Stomach (tissue), 19 donors: ENCODE measurements around the gene RFXANK. TPM values are rescaled to one million over a fixed set of nuclear protein-coding genes. Genes with fewer than 3 reads are reported as not detected.
A peak's percentile ranks its signal among the peaks of the same experiment; 100 is the strongest.

Source experiments
- DNase-seq, 2 donors: peaks; one replicate each; pipeline versions ENCODE4 v3.0.0 to v3.0.0-alpha.2; 2013 to 2019
- H3K27ac ChIP-seq, 5 donors: fragments of 200-600 bp in 4 of 5; sonication (generic) in 4 of 5; one replicate each; pipeline ENCODE4 v1.5.1; 2013 to 2019; ENCODE audit warnings: mild to moderate bottlenecking in 1 of 5, moderate library complexity in 1 of 5
- H3K27me3 ChIP-seq, 3 donors: fragments of 200-600 bp; sonication (generic); one replicate each; pipeline ENCODE4 v1.5.1; 2017 to 2019; ENCODE audit warnings: mixed run types in 1 of 3
- H3K36me3 ChIP-seq, 4 donors: fragments of 200-600 bp; sonication (generic); 1 replicate in 3 of 4; 2 replicates in 1 of 4; pipeline ENCODE4 v1.5.1; 2016 to 2019
- H3K4me1 ChIP-seq, 4 donors: fragments of 200-600 bp; sonication (generic); one replicate each; pipeline ENCODE4 v1.5.1; 2016 to 2019
- H3K4me3 ChIP-seq, 4 donors: fragments of 200-600 bp; sonication (generic) in 3 of 4; one replicate each; pipeline ENCODE4 v1.5.1; 2016 to 2019; ENCODE audit warnings: mild to moderate bottlenecking in 1 of 4
- H3K9me3 ChIP-seq, 4 donors: fragments of 200-600 bp; sonication (generic); one replicate each; pipeline ENCODE4 v1.5.1; 2016 to 2019
- EP300 ChIP-seq: sonication (generic); formaldehyde crosslinking; IDR thresholded peaks from one replicate; pipeline ENCODE4 v1.6.1; 2017; ENCODE audit warnings: antibody characterized with exemption
- POLR2A ChIP-seq, 4 donors: fragments of 450-650 bp; IDR thresholded peaks; one replicate each; pipeline ENCODE4 v1.6.1; 2016; ENCODE audit warnings: antibody characterized with exemption in 4 of 4, control low read depth in 2 of 4, mild to moderate bottlenecking in 1 of 4, moderate library complexity in 1 of 4
- POLR2AphosphoS5 ChIP-seq, 3 donors: sonication (generic); formaldehyde crosslinking; IDR thresholded peaks; one replicate each; pipeline ENCODE4 v1.6.1; 2016; ENCODE audit warnings: antibody characterized with exemption in 3 of 3
- WGBS, 5 donors: extraction: QIAGEN DNeasy Blood & Tissue Kit in 3 of 5; methylation state at CpG; one replicate each; pipeline versions ENCODE4 v1.1.5 to v1.1.7; 2013 to 2018; 5-methylcytosine and 5-hydroxymethylcytosine counted together
- intact Hi-C: fragments of 100-400 bp; cut with DNase I; formaldehyde crosslinking; loops from one replicate; pipeline ENCODE4 v1.15.1; 2023; ENCODE audit warnings: low total_unique reads
- long read RNA-seq, 10 donors: transcript quantifications; one replicate each; lab custom pipeline, GENCODE V29; 2026
- polyA plus RNA-seq, 3 donors: library from polyadenylated mRNA; stranded (reverse); fragments of 200-250 nt; gene quantifications; one replicate each; pipeline ENCODE4 v1.2.3, GENCODE V29; 2013
- total RNA-seq, 5 donors: library from RNA; depleted of rRNA; stranded (reverse); fragments of >200 nt; gene quantifications; one replicate each; pipeline versions ENCODE4 v1.1.0 to v1.2.3, GENCODE V29; 2014 to 2016
- TF ChIP-seq, protein P1 (sequence below), 7 experiments: fragments of 450-650 bp in 4 of 7; fragments of 200-600 bp in 3 of 7; sonication (generic) in 3 of 7; IDR thresholded peaks; one replicate each; pipeline ENCODE4 v1.5.1; 2016 to 2019; ENCODE audit warnings: antibody characterized with exemption in 7 of 7, control low read depth in 2 of 7, mild to moderate bottlenecking in 1 of 7
- donor health status: healthy with polysubstance abuse.
- donor health status: Bipolar disorder and iron deficiency.
- donor health status: healthy.

The RFXANK gene, protein sequence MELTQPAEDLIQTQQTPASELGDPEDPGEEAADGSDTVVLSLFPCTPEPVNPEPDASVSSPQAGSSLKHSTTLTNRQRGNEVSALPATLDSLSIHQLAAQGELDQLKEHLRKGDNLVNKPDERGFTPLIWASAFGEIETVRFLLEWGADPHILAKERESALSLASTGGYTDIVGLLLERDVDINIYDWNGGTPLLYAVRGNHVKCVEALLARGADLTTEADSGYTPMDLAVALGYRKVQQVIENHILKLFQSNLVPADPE
- total RNA-seq (100 to 1,000 TPM in 2 of 5 donors, 10 to 100 TPM in 3; 17.4 to 112 (median 61.4) TPM), polyA plus RNA-seq (100 to 1,000 TPM; 121 to 145 (median 136) TPM)
- long read RNA-seq, donor 1, result 0 reads
- long read RNA-seq, donor 2, partial matches to known transcripts, result 0 of 10 reads
- long read RNA-seq, donor 2, other reads (novel, unspliced or antisense), result 5 of 10 reads
- long read RNA-seq, donor 3, partial matches to known transcripts, result 6 of 10 reads
- long read RNA-seq, donor 3, other reads (novel, unspliced or antisense), result 0 of 10 reads
- long read RNA-seq, donor 4, result 0 reads
- long read RNA-seq, donor 5, transcript RFXANK-203 (9 exons, 1,212 nt), result major isoform, 8 of 19 reads
- long read RNA-seq, donor 5, partial matches to known transcripts, result 9 of 19 reads
- long read RNA-seq, donor 5, other reads (novel, unspliced or antisense), result 0 of 19 reads
- long read RNA-seq, donor 6, transcript RFXANK-203 (9 exons, 1,212 nt), result major isoform, 17 of 36 reads
- long read RNA-seq, donor 6, partial matches to known transcripts, result 13 of 36 reads
- long read RNA-seq, donor 6, other reads (novel, unspliced or antisense), result 0 of 36 reads
- long read RNA-seq, donor 7, transcript RFXANK-203 (9 exons, 1,212 nt), result major isoform, 7 of 21 reads
- long read RNA-seq, donor 7, partial matches to known transcripts, result 5 of 21 reads
- long read RNA-seq, donor 7, other reads (novel, unspliced or antisense), result 7 of 21 reads
- long read RNA-seq, donor 8, partial matches to known transcripts, result 9 of 16 reads
- long read RNA-seq, donor 8, other reads (novel, unspliced or antisense), result 0 of 16 reads
- long read RNA-seq, donor 9, partial matches to known transcripts, result 0 of 9 reads
- long read RNA-seq, donor 9, other reads (novel, unspliced or antisense), result 8 of 9 reads
- long read RNA-seq, donor 10, partial matches to known transcripts, result 0 of 3 reads
- long read RNA-seq, donor 10, other reads (novel, unspliced or antisense), result 0 of 3 reads

DNA sequence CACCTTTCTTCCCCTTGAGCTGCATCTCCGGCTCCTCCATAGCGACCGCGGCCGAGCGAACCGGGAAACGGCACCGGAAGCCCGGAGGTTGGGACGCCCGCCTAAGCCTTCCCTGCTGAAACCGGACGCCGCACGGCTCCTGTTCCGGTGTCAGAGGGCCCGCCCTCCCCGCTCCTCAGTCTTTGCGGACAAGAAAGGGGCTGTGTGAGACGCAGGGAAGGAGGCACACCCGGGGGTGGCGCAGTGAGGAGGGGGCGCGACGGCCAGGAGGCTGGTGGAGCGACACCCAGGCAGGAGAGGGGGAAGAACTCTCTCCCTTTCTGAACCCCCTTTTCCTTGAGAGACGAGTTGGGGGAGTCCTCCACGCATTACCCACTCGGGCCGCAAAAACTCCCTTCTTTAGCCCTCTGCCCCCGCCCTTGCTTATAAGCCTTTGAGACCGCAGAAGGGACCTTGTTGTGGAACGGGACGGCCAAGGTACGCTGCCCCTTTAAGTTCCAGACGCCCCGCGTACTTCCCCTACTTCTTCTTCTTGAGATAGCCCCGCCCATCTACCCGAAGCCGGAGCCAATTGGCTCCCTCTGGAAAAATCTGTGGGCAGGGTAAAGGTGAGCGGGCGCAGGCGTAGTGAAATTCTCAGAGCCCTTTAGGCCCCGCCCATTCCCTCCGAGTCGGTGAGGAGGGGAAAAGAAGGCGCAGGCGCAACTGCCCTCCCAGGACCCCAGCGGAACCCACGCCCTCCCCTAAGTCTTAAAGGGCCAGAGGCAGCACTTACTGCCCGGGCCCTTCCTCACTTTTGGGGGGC lies at the start of gene RFXANK, which contains the start of gene BORCS8:
Gene RFXANK (plus strand): TSS at position 181 of the 805 bp plus-strand sequence. CDS start 1,689 bp downstream, outside the sequence.
Gene BORCS8 (minus strand): TSS at position 75 of the 805 bp plus-strand sequence. CDS start 35 bp downstream, at position 40.
- H3K27ac ChIP-seq, result peak within 1 kb of the TSS; percentile 92 to 100 (median 99)
- intact Hi-C loops, result no loop called here
- peaks cover 34 to 59% (median 53%) of the 10 kb centered on the region in 4 donors for H3K4me1 ChIP-seq
- H3K27me3 ChIP-seq, result no peaks in the 10 kb centered on the region
- peaks cover 7 to 42% (median 18%) of the 10 kb centered on the region in 4 donors for H3K36me3 ChIP-seq
- TF ChIP-seq POLR2A (IDR thresholded peaks at IDR 0.05), result peak in 1 of 4 donors; percentile 23
- TF ChIP-seq POLR2AphosphoS5 (IDR thresholded peaks at IDR 0.05), result peak; percentile 53 to 83 (median 74)
- TF ChIP-seq EP300, result no peak
- TF ChIP-seq, protein P1, sequence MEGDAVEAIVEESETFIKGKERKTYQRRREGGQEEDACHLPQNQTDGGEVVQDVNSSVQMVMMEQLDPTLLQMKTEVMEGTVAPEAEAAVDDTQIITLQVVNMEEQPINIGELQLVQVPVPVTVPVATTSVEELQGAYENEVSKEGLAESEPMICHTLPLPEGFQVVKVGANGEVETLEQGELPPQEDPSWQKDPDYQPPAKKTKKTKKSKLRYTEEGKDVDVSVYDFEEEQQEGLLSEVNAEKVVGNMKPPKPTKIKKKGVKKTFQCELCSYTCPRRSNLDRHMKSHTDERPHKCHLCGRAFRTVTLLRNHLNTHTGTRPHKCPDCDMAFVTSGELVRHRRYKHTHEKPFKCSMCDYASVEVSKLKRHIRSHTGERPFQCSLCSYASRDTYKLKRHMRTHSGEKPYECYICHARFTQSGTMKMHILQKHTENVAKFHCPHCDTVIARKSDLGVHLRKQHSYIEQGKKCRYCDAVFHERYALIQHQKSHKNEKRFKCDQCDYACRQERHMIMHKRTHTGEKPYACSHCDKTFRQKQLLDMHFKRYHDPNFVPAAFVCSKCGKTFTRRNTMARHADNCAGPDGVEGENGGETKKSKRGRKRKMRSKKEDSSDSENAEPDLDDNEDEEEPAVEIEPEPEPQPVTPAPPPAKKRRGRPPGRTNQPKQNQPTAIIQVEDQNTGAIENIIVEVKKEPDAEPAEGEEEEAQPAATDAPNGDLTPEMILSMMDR (IDR thresholded peaks at IDR 0.05), result no peak
- no peaks in the 10 kb centered on the region for H3K9me3 ChIP-seq
- WGBS, 5 donors, result 0% methylated on average over 43 to 53 of the region's 53 CpGs
- H3K4me3 ChIP-seq, result peak within 1 kb of the TSS; percentile 93 to 96 (median 96)
- peak; percentile 100 for DNase-seq

DNA sequence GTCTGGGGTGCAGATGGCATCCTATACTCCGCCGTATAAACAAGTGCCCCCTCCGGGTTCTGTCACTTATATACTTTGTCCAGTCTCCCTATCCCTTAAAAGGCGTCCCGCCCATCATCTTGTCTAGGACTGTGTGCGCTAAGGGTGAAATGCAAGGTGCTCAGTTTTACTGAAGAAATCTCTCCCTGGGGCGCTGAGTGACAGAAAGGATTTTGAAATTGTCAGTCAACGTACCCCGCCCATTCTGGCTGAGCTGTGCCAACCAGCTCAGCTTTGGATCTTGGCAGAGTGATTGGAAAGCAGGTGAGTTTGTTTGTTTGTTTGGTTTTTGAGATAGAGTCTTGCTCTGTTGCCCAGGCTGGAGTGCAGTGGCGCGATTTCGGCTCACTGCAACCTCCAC lies 49.7 kb upstream of the RFXANK start:
- no peaks in the 10 kb centered on the region for H3K27me3 ChIP-seq
- TF ChIP-seq EP300 (no peak), POLR2AphosphoS5 (IDR thresholded peaks at IDR 0.05) (no peak), POLR2A (IDR thresholded peaks at IDR 0.05) (no peak)
- TF ChIP-seq, protein P1 (IDR thresholded peaks at IDR 0.05), result no peak
- 74 to 86% (median 77%) methylated on average over 12 of the region's 12 CpGs for WGBS, 5 donors
- intact Hi-C loops, result no loop called here
- H3K27ac ChIP-seq, result no peak overlapping the region
- H3K4me1 ChIP-seq, result peaks cover 4 to 24% (median 15%) of the 10 kb centered on the region in 4 donors
- H3K9me3 ChIP-seq, result no peaks in the 10 kb centered on the region
- peaks cover 0 to 10% (median 8%) of the 10 kb centered on the region in 4 donors for H3K36me3 ChIP-seq
- no peak for DNase-seq
- no peak overlapping the region for H3K4me3 ChIP-seq

DNA sequence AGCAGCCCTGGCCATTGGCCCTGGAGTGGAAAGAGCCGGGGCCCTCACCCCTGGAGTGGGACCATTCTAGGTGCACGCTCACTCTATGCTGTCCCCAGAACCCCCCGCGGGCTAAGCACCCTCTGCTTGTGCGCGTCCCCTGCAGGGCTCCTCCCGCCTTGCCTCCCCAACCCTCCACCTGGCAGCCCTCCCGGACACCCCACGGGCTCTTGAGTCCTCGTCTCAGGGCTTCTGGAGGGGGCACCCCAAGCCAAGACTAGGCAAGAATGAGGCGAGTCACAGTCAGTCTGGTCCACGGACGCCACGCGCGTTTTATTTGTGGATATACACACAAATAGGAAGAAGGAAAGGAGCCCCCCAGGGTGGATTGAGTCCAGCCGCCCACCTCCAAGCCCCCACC lies 46.8 kb upstream of the RFXANK start:
- peaks cover 0 to 11% (median 9%) of the 10 kb centered on the region in 4 donors for H3K4me1 ChIP-seq
- no peak overlapping the region for H3K27ac ChIP-seq
- DNase-seq, result no peak
- H3K9me3 ChIP-seq, result no peaks in the 10 kb centered on the region
- peaks cover 0 to 33% (median 31%) of the 10 kb centered on the region in 4 donors for H3K36me3 ChIP-seq
- no peak overlapping the region for H3K4me3 ChIP-seq
- TF ChIP-seq POLR2AphosphoS5 (IDR thresholded peaks at IDR 0.05) (no peak), POLR2A (IDR thresholded peaks at IDR 0.05) (no peak), EP300 (no peak)
- TF ChIP-seq, protein P1 (IDR thresholded peaks at IDR 0.05), result no peak
- WGBS, 5 donors, result 84 to 91% (median 89%) methylated on average over 13 to 17 of the region's 17 CpGs
- no peaks in the 10 kb centered on the region for H3K27me3 ChIP-seq
- intact Hi-C loops, result no loop called here
